ENCODE results near the gene CALCOCO1.
"Not testable (repeated sequence)": the region's sequence is repeated elsewhere in the genome, so short reads cannot be mapped to it uniquely, and the experiment has no call there.

The CALCOCO1 gene, protein sequence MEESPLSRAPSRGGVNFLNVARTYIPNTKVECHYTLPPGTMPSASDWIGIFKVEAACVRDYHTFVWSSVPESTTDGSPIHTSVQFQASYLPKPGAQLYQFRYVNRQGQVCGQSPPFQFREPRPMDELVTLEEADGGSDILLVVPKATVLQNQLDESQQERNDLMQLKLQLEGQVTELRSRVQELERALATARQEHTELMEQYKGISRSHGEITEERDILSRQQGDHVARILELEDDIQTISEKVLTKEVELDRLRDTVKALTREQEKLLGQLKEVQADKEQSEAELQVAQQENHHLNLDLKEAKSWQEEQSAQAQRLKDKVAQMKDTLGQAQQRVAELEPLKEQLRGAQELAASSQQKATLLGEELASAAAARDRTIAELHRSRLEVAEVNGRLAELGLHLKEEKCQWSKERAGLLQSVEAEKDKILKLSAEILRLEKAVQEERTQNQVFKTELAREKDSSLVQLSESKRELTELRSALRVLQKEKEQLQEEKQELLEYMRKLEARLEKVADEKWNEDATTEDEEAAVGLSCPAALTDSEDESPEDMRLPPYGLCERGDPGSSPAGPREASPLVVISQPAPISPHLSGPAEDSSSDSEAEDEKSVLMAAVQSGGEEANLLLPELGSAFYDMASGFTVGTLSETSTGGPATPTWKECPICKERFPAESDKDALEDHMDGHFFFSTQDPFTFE

DNA sequence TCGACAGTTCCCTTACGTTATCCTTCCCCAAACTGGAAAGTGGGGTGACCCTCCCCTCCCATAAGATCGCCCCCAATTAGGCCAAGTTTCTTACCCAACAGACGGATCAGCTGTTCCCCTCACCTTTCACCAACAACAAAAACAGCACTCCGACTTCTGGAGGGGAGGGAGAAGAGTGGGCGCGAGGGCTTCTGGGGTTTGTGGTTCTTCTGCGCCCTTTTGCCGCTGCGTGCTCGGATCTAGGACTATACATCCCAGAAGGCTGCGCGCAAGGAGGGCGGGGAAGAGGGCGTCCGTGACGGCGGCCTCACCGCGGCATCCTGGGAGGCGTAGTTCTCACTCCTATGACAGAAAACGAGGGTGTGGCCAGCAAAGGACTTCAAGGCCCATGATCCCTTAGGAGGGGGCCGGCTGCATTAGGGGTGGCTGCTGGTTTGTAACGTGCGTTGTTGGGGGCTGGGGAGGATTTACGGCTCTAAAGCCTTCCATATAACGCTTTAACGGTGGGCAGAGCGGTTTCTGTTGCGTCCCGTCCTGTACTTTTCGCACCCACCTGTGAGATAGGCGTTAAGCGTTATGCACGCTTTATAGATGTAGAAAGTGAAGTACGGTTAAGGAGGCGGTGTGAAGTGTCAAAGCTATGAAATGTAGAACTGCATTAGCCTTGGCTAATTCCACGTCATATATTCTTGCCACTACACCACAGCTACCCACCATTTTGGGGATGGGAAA, at the start of gene CALCOCO1:
Gene CALCOCO1, minus strand, starts transcription at position 143 of the 732 bp plus-strand sequence. CDS start 2,210 bp downstream, outside the sequence.
- DNase-seq (ENCODE audit: low spot score): peak; percentile 100

- DNase-seq (ENCODE audit: low spot score): no peak
Measured at GRCh38 chr12:53776872-53777271, 49.6 kb upstream of the CALCOCO1 start.

DNA sequence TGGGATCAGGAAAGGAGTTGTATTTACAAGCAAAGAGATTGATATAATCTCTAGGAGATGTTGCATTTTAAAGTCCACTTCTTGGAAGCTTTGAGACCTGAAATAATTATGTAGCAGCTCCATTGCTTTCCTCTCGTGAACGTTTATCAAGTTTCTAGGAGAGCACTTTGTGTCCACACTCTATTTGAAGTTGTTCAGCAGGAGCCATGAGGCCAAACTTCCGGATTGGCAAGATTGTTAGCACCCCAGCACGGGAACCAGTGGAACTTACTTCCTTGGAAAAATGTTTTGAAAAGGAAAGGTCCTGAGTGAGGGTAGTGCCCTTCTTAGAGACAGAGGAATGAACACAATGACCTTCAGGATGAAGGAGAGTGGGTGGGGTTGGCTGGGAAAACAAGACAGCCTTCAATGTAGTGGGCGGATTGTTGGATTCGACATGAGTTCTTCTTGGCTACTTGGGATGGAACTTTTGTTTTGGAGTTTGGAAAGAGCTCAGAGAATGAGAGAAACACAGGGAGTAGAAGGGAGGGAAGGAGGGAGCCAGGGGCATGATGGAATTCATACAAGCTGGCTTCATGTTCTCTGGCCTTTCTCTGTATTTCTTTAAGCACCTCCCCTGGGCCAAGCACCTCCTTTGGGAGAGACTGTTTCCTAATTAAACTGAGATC, 48.4 kb upstream of the CALCOCO1 start:
- DNase-seq (ENCODE audit: low spot score): no peak

- no peak for DNase-seq (ENCODE audit: low spot score)
Measured at GRCh38 chr12:53770281-53770680, 43.0 kb upstream of the CALCOCO1 start.

- DNase-seq (ENCODE audit: low spot score): no peak
Measured at GRCh38 chr12:53768976-53769375, 41.7 kb upstream of the CALCOCO1 start.

GRCh38 chr12:53766881-53767280, 39.6 kb upstream of the CALCOCO1 start:
- no peak for DNase-seq (ENCODE audit: low spot score)

- DNase-seq (ENCODE audit: low spot score): no peak
Measured at GRCh38 chr12:53765891-53766290, 38.6 kb upstream of the CALCOCO1 start.

GRCh38 chr12:53764615-53765014, 37.4 kb upstream of the CALCOCO1 start:
- DNase-seq (ENCODE audit: low spot score): no peak

- not testable (repeated sequence) for DNase-seq (ENCODE audit: low spot score)
Measured at GRCh38 chr12:53762793-53763192, 35.5 kb upstream of the CALCOCO1 start.

- no peak for DNase-seq (ENCODE audit: low spot score)
Measured at GRCh38 chr12:53761306-53761705, 34.1 kb upstream of the CALCOCO1 start.

DNA sequence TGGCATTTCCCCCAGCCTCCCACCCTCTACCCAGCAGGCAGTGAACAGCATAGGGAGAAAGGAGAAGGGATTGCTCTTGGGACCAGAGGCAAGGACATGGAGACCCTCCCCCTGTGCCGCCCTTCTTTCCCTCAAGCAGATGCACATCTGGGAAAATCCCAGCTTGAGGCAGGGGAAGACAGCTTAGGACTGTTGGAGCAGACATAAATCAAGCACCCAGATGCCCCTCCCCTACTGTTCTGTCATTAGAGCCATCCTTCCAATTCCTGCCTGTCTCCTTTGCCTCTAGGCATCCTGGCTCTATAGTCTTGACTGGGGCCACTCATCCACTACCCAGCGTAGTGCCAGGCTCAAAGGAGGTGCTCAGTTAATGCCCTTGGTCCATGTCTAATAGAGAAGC, 32.0 kb upstream of the CALCOCO1 start:
- no peak for DNase-seq (ENCODE audit: low spot score)

GRCh38 chr12:53758730-53759103, 31.5 kb upstream of the CALCOCO1 start:
- DNase-seq (ENCODE audit: low spot score): no peak

- no peak for DNase-seq (ENCODE audit: low spot score)
Measured at GRCh38 chr12:53758081-53758729, 31.0 kb upstream of the CALCOCO1 start.

- peak; percentile 82 for DNase-seq (ENCODE audit: low spot score)
Measured at GRCh38 chr12:53757101-53757770, 30.0 kb upstream of the CALCOCO1 start.

DNA sequence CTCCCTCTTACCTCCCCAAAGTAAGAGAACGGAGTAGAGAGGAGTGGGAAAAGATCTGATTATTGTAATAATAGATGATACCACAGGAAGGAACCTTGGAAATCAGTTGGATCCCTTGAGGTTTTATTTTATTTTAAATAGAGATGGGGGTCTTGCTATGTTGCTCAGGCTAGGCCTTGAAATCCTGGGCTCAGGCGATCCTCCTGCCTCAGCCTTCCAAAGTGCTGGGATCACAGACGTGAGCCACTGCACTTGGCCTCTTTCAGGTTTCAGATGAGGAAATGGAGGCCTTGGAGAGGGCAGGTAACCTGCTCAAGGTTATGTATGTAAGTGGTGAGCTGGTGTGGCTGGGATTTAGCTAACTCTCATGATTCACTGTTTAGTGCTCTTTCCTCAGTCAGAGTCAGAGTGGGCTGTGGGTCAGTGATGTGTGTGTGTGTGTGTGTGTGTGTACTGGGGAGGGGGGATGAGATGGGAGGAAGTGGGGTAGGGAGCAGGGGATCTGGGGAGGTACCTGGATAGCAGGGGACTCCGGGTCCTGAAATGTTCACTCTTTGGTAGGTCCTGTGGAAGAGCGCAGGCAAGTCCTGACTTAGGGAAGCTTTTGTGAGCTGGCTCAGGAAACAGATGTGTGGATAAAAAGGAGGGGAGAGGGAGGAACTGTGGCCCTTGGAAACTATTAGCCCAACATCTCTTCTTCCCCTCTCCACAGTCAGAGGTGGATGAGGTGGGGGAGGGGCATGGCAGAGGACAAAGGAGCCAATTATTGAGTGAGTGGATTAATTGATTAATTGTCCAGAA, 29.2 kb upstream of the CALCOCO1 start:
- DNase-seq (ENCODE audit: low spot score): peak; percentile 69

GRCh38 chr12:53755893-53756292, 28.6 kb upstream of the CALCOCO1 start:
- peak; percentile 81 for DNase-seq (ENCODE audit: low spot score)

DNA sequence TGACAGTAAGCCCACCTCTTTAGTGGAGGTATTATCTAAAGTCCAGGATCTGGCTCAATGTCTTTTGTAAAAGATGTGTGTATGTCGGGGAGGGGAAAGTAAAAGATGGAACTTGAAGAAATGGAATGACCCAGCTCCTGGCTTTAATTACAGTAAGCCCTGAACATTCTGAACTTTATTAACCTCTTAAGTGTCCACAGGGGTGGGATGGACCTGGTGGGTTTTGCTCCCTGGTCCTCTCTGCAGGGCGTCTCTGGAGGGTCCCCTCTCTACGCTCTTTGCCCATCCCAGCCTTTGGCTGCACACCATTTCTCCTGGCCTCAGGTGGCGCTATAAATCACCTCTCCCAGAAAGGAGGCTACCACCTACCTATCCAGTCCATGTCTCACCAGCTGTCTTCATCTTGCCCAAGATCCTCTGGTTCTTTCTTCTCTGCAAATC, 28.2 kb upstream of the CALCOCO1 start:
- peak; percentile 80 for DNase-seq (ENCODE audit: low spot score)

DNA sequence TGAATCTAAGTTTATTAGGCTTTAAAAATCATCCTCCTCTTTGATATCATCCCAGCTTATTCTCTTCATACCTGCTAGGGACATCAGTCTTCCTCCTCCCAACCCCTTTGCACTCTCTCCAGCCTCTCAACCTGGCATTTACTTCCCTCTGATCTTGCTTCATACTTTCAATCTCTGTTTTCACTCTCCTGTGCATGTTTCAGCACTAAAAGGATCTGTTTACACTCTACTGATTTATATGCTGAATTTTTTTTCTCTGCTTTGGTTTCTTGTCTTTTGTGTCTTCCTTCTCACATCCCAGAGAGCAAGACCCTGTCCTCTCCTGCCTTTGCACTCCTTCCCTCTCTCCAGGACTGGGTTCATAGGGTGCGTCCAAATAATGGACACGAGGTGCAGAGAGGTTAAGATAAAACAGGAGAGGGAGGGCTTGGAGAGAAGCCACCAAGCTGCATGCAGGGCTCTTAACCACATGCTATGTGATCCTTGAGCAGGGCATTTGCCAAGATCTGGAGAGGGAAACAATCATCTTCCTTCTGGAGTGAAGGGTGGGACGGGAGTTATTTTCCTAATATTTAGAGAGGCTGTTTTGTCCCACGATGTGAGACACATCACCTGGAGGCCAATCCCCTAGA, 27.5 kb upstream of the CALCOCO1 start:
- DNase-seq (ENCODE audit: low spot score): peak; percentile 83

- peak; percentile 64 for DNase-seq (ENCODE audit: low spot score)
Measured at GRCh38 chr12:53754188-53754585, 26.9 kb upstream of the CALCOCO1 start.

DNA sequence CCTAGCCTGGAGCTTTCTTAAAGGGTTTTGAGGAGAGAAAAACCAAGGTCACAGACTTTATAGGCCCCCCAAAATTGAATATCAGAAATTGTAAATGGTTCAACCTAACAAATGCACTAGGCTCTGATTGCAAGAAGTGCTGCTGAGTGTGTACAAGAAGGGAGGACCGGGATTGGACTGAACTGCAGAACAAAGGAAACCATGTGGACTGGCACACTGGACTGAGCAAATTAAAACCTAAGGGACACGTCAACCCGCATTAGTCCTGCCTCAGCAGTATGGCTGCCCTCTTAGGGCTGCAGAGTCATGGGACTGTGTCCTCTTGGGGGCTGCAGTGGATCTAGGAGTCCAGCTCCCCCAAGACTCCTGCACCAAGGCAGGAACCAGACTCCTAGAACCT, 25.4 kb upstream of the CALCOCO1 start:
- peak; percentile 75 for DNase-seq (ENCODE audit: low spot score)
